CD4-positive, CD25-positive, alpha-beta regulatory T cell (primary cell): ENCODE measurements around the gene TNFAIP3. TPM values are rescaled to one million over a fixed set of nuclear protein-coding genes. Genes with fewer than 3 reads are reported as not detected.

Source experiments
- ATAC-seq, 2 donors: fragments of 150-1000 bp; cut with Tn5 transposase; one replicate each; pipeline ENCODE4 v1.10.0; 2021; ENCODE audit warnings: low read depth in 2 of 2, moderate number of reproducible peaks in 2 of 2, moderate library complexity in 1 of 2
- DNase-seq, 3 donors: peaks; one replicate each; pipeline versions ENCODE4 v3.0.0 to v3.0.0-alpha.2; 2012 to 2022; ENCODE audit warnings: mixed read lengths in 1 of 3
- H3K27ac ChIP-seq: one replicate; pipeline ENCODE4 v1.7.0; 2013; ENCODE audit warnings: mild to moderate bottlenecking, low read length; ENCODE audit not compliant: insufficient read depth, poor library complexity, severe bottlenecking
- H3K27me3 ChIP-seq: one replicate; pipeline ENCODE4 v1.7.0; 2013; ENCODE audit warnings: low read length; ENCODE audit not compliant: control insufficient read depth, insufficient read depth
- H3K36me3 ChIP-seq: one replicate; pipeline ENCODE4 v1.7.0; 2013; ENCODE audit warnings: mild to moderate bottlenecking, low read length, moderate library complexity; ENCODE audit not compliant: control insufficient read depth, insufficient read depth
- H3K4me1 ChIP-seq: 2 replicates; pipeline ENCODE4 v1.7.0; 2013; ENCODE audit warnings: mild to moderate bottlenecking, low read length; ENCODE audit not compliant: insufficient read depth, control insufficient read depth, poor library complexity, severe bottlenecking
- H3K4me3 ChIP-seq: one replicate; pipeline ENCODE4 v1.7.0; 2013; ENCODE audit warnings: low read depth, mild to moderate bottlenecking, low read length, moderate library complexity
- H3K9me3 ChIP-seq, 2 experiments: 1 replicate in 1 of 2; 2 replicates in 1 of 2; pipeline ENCODE4 v1.7.0; 2013; ENCODE audit warnings: low read length in 2 of 2, mild to moderate bottlenecking in 1 of 2, moderate library complexity in 1 of 2; ENCODE audit not compliant: control insufficient read depth in 2 of 2
- H3K27ac Mint-ChIP-seq, 3 donors: one replicate each; pipeline ENCODE4 v1.8.0; 2020 to 2022; ENCODE audit warnings: mild to moderate bottlenecking in 3 of 3, mixed read lengths in 3 of 3, moderate library complexity in 2 of 3
- H3K27me3 Mint-ChIP-seq: one replicate; pipeline ENCODE4 v1.8.0; 2022; ENCODE audit warnings: mild to moderate bottlenecking, mixed read lengths
- H3K36me3 Mint-ChIP-seq: one replicate; pipeline ENCODE4 v1.8.0; 2020; ENCODE audit warnings: mixed read lengths
- H3K4me1 Mint-ChIP-seq, 4 donors: one replicate each; pipeline ENCODE4 v1.8.0; 2020 to 2022; ENCODE audit warnings: mixed read lengths in 4 of 4, mild to moderate bottlenecking in 1 of 4
- H3K4me3 Mint-ChIP-seq, 4 donors: one replicate each; pipeline ENCODE4 v1.8.0; 2020 to 2022; ENCODE audit warnings: mild to moderate bottlenecking in 4 of 4, mixed read lengths in 4 of 4, moderate library complexity in 3 of 4
- H3K9me3 Mint-ChIP-seq, 7 donors: one replicate each; pipeline ENCODE4 v1.8.0; 2020 to 2022; ENCODE audit warnings: mixed read lengths in 7 of 7, mild to moderate bottlenecking in 3 of 7, moderate library complexity in 2 of 7
- polyA plus RNA-seq, 4 donors: library from polyadenylated mRNA; unstranded; fragments of 300-500 nt; fragmentation: Illumina TruSeq; gene quantifications; one replicate each; pipeline ENCODE4 v1.2.3, GENCODE V29; 2021
- total RNA-seq: library from RNA; stranded (reverse); gene quantifications from one replicate; pipeline ENCODE4 v1.2.3, GENCODE V29; 2022

TNFAIP3 gene
- total and polyA plus RNA-seq, 5 donors from 2014 or later: 70.5 to 3,783 (median 100) TPM

GRCh38 chr6:137859025-137859424 is 8.0 kb upstream of the TNFAIP3 start:
- Mint-ChIP-seq H3K27ac (no peak overlapping the region), H3K27me3 (no peaks in the 10 kb centered on the region), H3K36me3 (peaks cover 28% of the 10 kb centered on the region), H3K4me3 (no peak overlapping the region), H3K4me1 (peaks cover 10 to 24% (median 12%) of the 10 kb centered on the region in 4 donors), H3K9me3 (no peaks in the 10 kb centered on the region)
- Histone ChIP-seq H3K9me3 (no peaks in the 10 kb centered on the region), H3K36me3 (peaks cover 10% of the 10 kb centered on the region), H3K27ac (no peak overlapping the region), H3K4me1 (peaks cover 3% of the 10 kb centered on the region), H3K27me3 (no peaks in the 10 kb centered on the region), H3K4me3 (no peak overlapping the region)
- ATAC-seq (no peak), DNase-seq (no peak)

GRCh38 chr6:137860394-137861005 is 6.6 kb upstream of the TNFAIP3 start:
- Mint-ChIP-seq H3K4me3 (no peak overlapping the region), H3K36me3 (peaks cover 34% of the 10 kb centered on the region), H3K27ac (no peak overlapping the region)

GRCh38 chr6:137861550-137862337 is 5.3 kb upstream of the TNFAIP3 start:
- Mint-ChIP-seq H3K36me3 (peaks cover 22% of the 10 kb centered on the region), H3K27me3 (no peaks in the 10 kb centered on the region), H3K27ac (peak overlapping the region in 2 of 3 donors; percentile 3 to 10), H3K4me1 (peaks cover 18 to 35% (median 29%) of the 10 kb centered on the region in 4 donors), H3K4me3 (peak overlapping the region in 1 of 4 donors; percentile 3), H3K9me3 (no peaks in the 10 kb centered on the region)
- ATAC-seq (no peak), DNase-seq (no peak)
- no peaks in the 10 kb centered on the region for H3K9me3 ChIP-seq
- H3K36me3 ChIP-seq: peaks cover 4% of the 10 kb centered on the region
- H3K4me3 ChIP-seq: no peak overlapping the region
- H3K4me1 ChIP-seq: peaks cover 15% of the 10 kb centered on the region
- H3K27me3 ChIP-seq: no peaks in the 10 kb centered on the region
- H3K27ac ChIP-seq: no peak overlapping the region

More at GRCh38 chr6:137860394-137861005, 6.6 kb upstream of the TNFAIP3 start:
- H3K9me3 Mint-ChIP-seq: no peaks in the 10 kb centered on the region
- Histone ChIP-seq H3K36me3 (peaks cover 10% of the 10 kb centered on the region), H3K27ac (no peak overlapping the region), H3K9me3 (no peaks in the 10 kb centered on the region), H3K27me3 (no peaks in the 10 kb centered on the region), H3K4me3 (no peak overlapping the region), H3K4me1 (peaks cover 3% of the 10 kb centered on the region)
- H3K4me1 Mint-ChIP-seq: peaks cover 18 to 25% (median 20%) of the 10 kb centered on the region in 4 donors
- ATAC-seq: no peak
- DNase-seq: no peak
- H3K27me3 Mint-ChIP-seq: no peaks in the 10 kb centered on the region

- Histone ChIP-seq H3K27ac (no peak overlapping the region), H3K9me3 (no peaks in the 10 kb centered on the region), H3K4me3 (no peak overlapping the region), H3K4me1 (peaks cover 15% of the 10 kb centered on the region), H3K36me3 (peaks cover 2% of the 10 kb centered on the region), H3K27me3 (no peaks in the 10 kb centered on the region)
- Mint-ChIP-seq H3K4me1 (peaks cover 18 to 35% (median 29%) of the 10 kb centered on the region in 4 donors), H3K9me3 (no peaks in the 10 kb centered on the region), H3K27me3 (no peaks in the 10 kb centered on the region), H3K36me3 (peaks cover 20% of the 10 kb centered on the region), H3K27ac (no peak overlapping the region), H3K4me3 (peak overlapping the region in 2 of 4 donors; percentile 3 to 27)
- ATAC-seq (no peak), DNase-seq (no peak)
These were observed 4.5 kb upstream of the TNFAIP3 start for GRCh38 chr6:137862419-137863090.

- Mint-ChIP-seq H3K36me3 (peaks cover 15% of the 10 kb centered on the region), H3K27me3 (no peaks in the 10 kb centered on the region), H3K4me1 (peaks cover 18 to 37% (median 30%) of the 10 kb centered on the region in 4 donors), H3K9me3 (peaks cover 0 to 1% (median 0%) of the 10 kb centered on the region in 7 donors), H3K4me3 (peak overlapping the region in 2 of 4 donors; percentile 55 to 68), H3K27ac (no peak overlapping the region)
- no peaks in the 10 kb centered on the region for H3K9me3 ChIP-seq
- no peaks in the 10 kb centered on the region for H3K27me3 ChIP-seq
- no peak overlapping the region for H3K4me3 ChIP-seq
- H3K4me1 ChIP-seq: peaks cover 15% of the 10 kb centered on the region
- no peak for ATAC-seq
- no peak overlapping the region for H3K27ac ChIP-seq
- no peak for DNase-seq
- no peaks in the 10 kb centered on the region for H3K36me3 ChIP-seq
These were observed 3.8 kb upstream of the TNFAIP3 start for GRCh38 chr6:137863091-137863797.

GRCh38 chr6:137864812-137865508 is 2.1 kb upstream of the TNFAIP3 start:
- no peak for ATAC-seq
- peaks cover 9% of the 10 kb centered on the region for H3K36me3 ChIP-seq
- H3K27me3 ChIP-seq: no peaks in the 10 kb centered on the region
- no peaks in the 10 kb centered on the region for H3K9me3 ChIP-seq
- peaks cover 18% of the 10 kb centered on the region for H3K36me3 Mint-ChIP-seq
- H3K27me3 Mint-ChIP-seq: peaks cover 2% of the 10 kb centered on the region
- peak overlapping the region in 2 of 3 donors; percentile 93 to 98 for H3K27ac Mint-ChIP-seq
- no peak for DNase-seq
- no peak overlapping the region for H3K4me3 ChIP-seq
- no peak overlapping the region for H3K27ac ChIP-seq
- peak overlapping the region in 3 of 4 donors; percentile 48 to 98 (median 93) for H3K4me3 Mint-ChIP-seq
- H3K9me3 Mint-ChIP-seq: peaks cover 0 to 3% (median 0%) of the 10 kb centered on the region in 7 donors
- peaks cover 18 to 49% (median 39%) of the 10 kb centered on the region in 4 donors for H3K4me1 Mint-ChIP-seq
- peaks cover 15% of the 10 kb centered on the region for H3K4me1 ChIP-seq
